Memory B cell (primary cell): ENCODE results near the gene CBFA2T3.

Source experiments
- ATAC-seq: fragments of 150-1000 bp; cut with Tn5 transposase; 2 replicates; pipeline ENCODE4 v1.10.0; 2021; ENCODE audit warnings: low read depth, mild to moderate bottlenecking, moderate library complexity
- DNase-seq, 2 donors: peaks; one replicate each; pipeline ENCODE4 v3.0.0; 2022; ENCODE audit warnings: low spot score in 2 of 2
- H3K27ac Mint-ChIP-seq: one replicate; pipeline ENCODE4 v1.8.0; 2022; ENCODE audit warnings: mild to moderate bottlenecking, moderate library complexity, mixed read lengths
- H3K27me3 Mint-ChIP-seq: one replicate; pipeline ENCODE4 v1.8.0; 2022; ENCODE audit warnings: mixed read lengths
- H3K36me3 Mint-ChIP-seq: one replicate; pipeline ENCODE4 v1.8.0; 2022; ENCODE audit warnings: mild to moderate bottlenecking, mixed read lengths
- H3K4me1 Mint-ChIP-seq: one replicate; pipeline ENCODE4 v1.8.0; 2022; ENCODE audit warnings: mixed read lengths
- H3K4me3 Mint-ChIP-seq: one replicate; pipeline ENCODE4 v1.8.0; 2022; ENCODE audit warnings: mild to moderate bottlenecking, moderate library complexity, mixed read lengths
- H3K9me3 Mint-ChIP-seq: one replicate; pipeline ENCODE4 v1.8.0; 2022; ENCODE audit warnings: mixed read lengths

The CBFA2T3 gene

DNA sequence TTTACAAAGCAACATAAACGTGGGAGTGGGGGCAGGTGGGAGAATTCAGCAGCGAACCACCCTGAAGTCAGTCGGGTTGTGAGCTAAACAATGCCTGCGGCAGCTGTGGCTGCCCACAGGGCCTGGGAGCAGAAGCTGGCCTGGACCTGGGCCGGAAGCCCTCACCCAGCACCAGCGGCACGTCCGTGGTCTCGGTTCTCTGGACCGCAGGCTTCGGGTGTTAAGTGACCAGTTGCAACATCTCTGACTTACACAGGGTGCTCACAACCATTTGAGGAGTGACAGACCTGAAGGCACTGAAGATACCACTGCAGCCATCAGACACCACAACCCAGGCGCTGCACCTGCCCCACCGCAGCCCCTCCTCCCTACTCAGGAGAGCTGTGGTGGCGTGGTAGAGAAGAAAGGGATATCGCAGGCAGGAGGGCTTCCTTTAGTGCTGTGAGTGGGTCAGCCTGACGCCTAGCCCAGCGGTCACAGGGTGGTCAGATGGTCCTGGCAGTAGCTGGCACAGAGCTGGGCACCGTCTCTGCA lies 33.8 kb downstream of the CBFA2T3 start:
- peaks cover 3% of the 10 kb centered on the region for H3K36me3 Mint-ChIP-seq
- DNase-seq (peak in 1 of 2 donors; percentile 16), ATAC-seq (no peak)
- peaks cover 27% of the 10 kb centered on the region for H3K4me1 Mint-ChIP-seq
- H3K27ac Mint-ChIP-seq = no peak overlapping the region
- no peaks in the 10 kb centered on the region for H3K27me3 Mint-ChIP-seq
- H3K4me3 Mint-ChIP-seq = no peak overlapping the region
- no peaks in the 10 kb centered on the region for H3K9me3 Mint-ChIP-seq

DNA sequence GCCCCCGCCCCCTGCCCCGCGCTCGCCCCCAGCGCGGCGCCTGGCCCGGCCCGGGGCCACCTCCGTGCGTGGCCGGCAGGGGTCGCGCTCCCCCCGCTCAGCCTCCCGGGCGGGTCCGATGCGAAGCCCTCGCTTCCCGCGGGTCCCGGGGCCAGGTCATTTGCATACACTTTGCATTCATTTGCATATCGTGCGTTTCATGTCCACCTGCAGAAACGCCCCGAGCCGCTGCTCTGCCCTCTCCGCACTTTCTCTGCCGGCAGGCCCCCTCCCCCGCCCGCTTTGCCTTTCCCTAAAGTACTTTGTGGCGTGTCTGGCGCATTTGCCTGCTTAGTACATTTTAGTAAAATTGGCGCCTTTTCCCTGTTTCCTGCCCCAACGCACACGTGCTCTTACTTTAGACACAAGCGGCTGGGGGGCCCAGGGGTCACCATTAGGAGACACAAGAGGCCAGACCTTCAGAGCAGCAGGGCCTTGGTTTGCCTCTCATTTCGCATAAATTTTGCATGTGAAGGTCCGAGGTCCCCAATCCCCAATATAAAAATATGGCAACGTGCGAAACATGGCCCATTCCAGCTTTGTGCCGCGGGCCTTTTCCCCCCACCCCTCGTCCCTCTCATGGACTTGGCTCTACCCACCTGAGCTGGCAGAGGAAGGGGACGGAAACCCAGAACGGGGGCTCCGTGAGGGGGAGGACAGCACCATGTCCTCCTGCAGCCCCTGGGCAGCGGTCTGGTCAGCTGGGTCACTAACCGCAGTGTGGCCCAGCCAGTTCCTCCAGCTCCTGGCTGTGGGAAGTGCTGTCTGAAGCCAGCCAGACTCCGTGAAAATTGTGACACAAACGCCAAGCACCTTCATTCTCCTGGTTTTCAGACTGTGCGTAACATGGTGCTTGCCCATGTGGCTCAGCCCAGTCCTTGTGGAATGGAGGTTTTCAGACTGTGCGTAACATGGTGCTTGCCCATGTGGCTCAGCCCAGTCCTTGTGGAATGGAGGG lies 34.8 kb downstream of the CBFA2T3 start:
- H3K9me3 Mint-ChIP-seq = no peaks in the 10 kb centered on the region
- no peaks in the 10 kb centered on the region for H3K27me3 Mint-ChIP-seq
- H3K4me3 Mint-ChIP-seq = peak overlapping the region; percentile 81
- ATAC-seq = peak; percentile 73
- DNase-seq = peak; percentile 79 to 84
- H3K27ac Mint-ChIP-seq = peak overlapping the region; percentile 75
- H3K36me3 Mint-ChIP-seq = peaks cover 3% of the 10 kb centered on the region
- peaks cover 25% of the 10 kb centered on the region for H3K4me1 Mint-ChIP-seq

DNA sequence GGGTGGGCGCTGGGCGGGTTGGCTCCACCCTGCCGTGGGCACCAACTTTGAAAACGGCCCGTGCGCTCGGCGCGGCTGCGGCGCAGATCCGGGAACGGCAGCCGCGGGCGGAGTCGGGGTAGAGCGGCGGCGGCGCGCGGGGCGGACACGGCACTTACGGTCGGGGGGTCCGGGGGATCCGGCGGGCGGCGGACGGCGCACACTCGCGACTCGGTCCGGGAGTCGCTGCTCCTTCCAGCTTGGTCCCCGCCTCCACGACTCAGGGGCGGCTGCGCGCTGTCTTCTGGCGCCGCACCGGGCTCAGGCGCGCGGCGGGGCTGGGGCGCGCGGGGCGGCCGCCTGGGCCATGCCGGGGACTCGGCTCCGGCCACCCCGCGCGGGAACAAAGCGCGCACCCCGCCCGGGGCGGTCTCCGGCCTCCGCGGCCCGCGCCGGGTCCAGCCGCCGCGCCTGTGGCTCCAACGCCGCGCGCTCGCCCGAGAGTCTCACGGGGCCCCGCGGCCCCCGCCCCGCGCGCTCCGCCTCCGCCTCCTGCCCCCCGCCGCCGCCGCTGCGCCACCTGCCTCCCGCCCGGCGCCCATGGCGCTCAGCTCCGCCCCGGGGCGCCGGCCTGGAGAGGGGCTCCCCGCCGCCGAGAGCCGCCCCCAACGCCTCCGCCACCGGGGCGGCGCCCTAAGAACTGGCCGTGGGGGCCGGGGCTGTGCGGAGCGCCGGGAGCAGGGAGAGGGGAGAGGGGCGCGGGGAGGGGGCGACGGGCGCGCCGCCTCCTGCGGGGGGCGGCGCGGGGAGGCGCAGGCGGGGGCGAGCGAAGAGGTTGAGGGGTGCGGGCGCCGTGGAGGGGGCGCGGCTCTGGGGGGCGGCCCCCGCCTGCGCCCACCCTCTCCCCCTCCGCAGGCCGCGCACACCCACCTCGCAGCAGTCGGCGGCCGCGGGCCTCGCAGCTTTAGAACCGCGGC lies 35.9 kb downstream of the CBFA2T3 start:
- ATAC-seq (peak; percentile 48), DNase-seq (peak; percentile 49 to 64)
- Mint-ChIP-seq H3K36me3 (peaks cover 1% of the 10 kb centered on the region), H3K27me3 (no peaks in the 10 kb centered on the region), H3K27ac (no peak overlapping the region), H3K4me1 (peaks cover 29% of the 10 kb centered on the region), H3K9me3 (no peaks in the 10 kb centered on the region), H3K4me3 (peak overlapping the region; percentile 93)

DNA sequence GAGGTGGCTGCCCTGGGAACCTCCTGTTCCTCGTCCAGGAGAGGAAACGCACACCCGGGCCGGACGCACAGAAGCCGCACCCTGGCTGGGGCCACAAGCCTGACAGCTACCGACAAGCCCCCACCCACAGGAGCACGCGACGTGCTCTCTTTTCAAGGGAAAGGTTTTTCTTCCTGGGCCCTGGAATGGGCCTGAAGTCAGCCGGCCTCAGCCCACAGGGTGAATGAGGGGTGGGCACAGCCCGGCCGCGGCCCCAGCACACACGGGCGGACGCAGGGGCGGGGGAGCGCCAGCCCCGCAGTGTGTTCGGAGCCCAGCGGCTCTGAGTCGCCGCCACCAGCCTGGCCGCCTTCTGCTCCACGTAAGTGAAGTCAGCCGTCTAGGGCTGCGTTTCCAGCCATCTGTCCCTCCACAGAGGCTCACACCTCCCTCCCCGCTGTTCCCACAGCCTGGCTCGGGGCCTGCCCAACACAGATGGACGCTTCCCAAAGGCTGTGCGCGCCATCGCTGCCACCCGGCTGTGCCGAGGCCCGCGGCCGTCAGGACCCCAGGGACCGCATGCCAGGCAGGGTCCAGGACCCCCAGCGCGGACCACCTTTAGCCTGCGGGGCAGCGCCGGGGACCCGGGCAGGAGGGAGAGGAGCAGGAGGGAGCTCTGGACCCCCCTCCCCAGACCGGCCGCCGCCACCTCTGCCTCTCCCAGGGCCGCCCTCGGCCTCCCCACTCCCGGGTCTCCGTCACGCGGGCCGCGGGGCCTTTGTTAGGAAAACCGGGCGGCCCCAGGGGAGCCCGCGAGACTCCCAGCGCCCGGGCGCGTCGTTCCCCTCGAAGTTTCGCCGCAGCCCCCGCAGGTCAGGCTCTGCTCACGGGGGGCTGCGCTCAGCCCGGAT lies 36.8 kb downstream of the CBFA2T3 start:
- Mint-ChIP-seq H3K4me3 (peak overlapping the region; percentile 93), H3K4me1 (peaks cover 26% of the 10 kb centered on the region), H3K36me3 (peaks cover 1% of the 10 kb centered on the region), H3K27ac (peak overlapping the region; percentile 78), H3K27me3 (no peaks in the 10 kb centered on the region), H3K9me3 (no peaks in the 10 kb centered on the region)
- DNase-seq = no peak
- ATAC-seq = no peak

DNA sequence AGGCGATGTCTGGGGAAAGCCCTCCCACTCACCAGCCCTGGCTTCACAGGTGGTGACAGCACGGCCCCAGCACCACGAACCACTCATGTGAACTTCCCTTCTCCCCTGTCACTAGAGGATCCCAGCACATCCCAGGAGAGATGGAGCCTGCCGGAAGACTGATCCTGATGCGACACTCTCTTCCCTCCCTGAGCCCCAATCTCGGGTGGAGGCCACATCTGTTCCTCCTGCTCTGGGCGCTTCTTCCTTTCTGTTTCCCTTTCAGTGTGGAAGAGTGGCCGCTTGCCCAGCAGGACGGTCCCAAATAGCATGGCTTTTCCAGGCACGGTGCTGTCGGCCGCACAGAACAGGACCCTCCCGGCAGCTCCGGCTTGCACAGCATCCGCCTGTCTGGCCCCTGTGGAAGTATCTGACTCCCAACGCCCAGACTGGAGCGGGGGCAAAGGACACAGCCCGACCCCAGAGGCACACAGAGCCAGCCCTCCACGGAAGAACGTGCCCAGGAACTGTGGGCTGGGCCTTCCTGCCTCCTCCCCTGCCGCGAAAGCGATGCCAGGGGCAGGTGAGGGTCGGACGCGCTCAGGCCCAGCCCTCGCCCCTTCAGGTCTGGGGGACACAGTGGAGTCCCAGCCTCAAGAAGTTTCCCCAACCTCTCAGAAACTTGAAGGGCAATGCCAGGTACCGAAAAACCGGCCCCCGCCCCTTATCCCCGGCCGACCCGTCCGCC lies 37.6 kb downstream of the CBFA2T3 start:
- peak overlapping the region; percentile 78 for H3K27ac Mint-ChIP-seq
- H3K4me1 Mint-ChIP-seq = peaks cover 23% of the 10 kb centered on the region
- no peaks in the 10 kb centered on the region for H3K27me3 Mint-ChIP-seq
- DNase-seq (peak in 1 of 2 donors; percentile 30), ATAC-seq (no peak)
- H3K4me3 Mint-ChIP-seq = peak overlapping the region; percentile 93
- no peaks in the 10 kb centered on the region for H3K9me3 Mint-ChIP-seq
- H3K36me3 Mint-ChIP-seq = peaks cover 1% of the 10 kb centered on the region

DNA sequence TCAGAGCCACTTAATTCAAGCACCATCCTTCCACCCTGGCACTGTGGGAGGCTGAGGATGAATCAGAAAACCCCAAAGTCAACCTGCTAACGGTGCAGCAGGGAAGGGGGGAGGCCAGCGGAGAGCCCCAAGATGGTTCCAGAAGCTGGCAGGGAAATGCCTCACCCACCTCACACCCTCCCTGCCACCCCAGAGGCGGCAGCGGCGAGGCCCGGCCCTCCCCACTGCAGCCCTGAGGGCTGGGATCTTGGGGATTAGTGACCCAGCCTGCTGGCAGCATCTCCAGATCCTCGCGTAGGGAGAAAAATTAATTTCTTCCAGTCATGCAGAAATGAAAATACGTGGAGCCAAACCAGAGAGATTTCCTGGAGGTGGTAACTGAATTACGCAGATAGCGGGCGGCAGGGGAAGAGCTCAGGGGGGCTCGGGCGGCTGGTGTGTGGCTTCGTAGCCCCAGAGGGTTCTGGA lies 38.2 kb downstream of the CBFA2T3 start:
- H3K9me3 Mint-ChIP-seq = no peaks in the 10 kb centered on the region
- H3K4me1 Mint-ChIP-seq = peaks cover 21% of the 10 kb centered on the region
- H3K27ac Mint-ChIP-seq = peak overlapping the region; percentile 78
- no peak for DNase-seq
- ATAC-seq = no peak
- H3K4me3 Mint-ChIP-seq = peak overlapping the region; percentile 93
- H3K27me3 Mint-ChIP-seq = no peaks in the 10 kb centered on the region
- H3K36me3 Mint-ChIP-seq = peaks cover 1% of the 10 kb centered on the region

DNA sequence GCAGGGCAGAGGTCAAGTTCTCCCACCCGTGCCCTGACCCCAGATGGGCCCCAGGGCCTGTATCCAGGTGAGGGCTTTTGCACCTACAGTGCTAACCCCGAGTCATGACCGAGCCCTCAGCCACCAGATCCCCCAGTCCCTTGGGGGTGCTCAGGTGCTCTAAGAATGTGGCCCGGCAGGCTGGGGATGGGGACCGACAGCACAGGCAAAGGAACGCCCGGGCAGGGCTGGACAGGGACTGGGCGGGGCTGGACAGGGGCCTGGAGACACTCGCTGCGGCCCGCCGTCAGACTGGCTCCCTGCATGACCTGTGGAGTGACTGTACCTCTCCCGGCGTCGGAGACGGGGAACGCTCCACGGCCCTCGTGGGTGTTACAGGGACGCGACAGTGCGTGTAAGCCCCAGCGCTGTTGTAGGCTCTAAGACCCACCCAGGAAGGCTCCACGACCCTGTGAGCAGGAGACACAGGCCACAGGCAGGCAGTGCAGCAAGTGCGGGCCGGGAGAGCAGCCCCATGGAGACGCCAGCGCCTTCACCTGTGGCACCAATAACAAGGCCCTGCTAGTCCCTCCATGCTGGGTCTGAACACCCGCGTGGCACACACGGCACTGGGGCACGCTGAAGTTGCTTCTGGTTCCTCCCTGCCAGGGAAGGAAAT lies 38.8 kb downstream of the CBFA2T3 start:
- no peak for DNase-seq

DNA sequence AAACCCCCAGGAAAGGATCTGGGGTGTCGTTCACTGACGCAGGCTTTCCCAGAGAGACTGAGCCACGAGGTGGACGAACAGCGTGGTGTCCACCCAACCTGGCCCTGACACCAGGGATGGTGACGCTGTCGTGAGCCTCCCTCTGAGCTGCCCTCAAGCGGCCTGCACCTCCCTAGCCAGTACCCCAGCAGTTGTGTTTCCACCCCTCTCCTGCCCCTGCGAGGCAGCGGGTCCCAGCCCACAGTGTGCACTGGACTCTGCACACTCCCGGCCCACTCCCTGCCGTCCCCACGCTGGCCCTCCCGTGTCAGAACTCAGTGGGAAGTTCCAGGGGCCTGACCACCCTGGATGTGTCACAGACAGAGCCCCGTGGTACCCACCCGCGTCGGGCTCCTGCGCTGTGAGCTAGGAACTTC lies 39.8 kb downstream of the CBFA2T3 start:
- H3K27ac Mint-ChIP-seq = peak overlapping the region; percentile 93
- H3K27me3 Mint-ChIP-seq = no peaks in the 10 kb centered on the region

More for the DNA sequence above, 38.8 kb downstream of the CBFA2T3 start:
- peak overlapping the region; percentile 93 for H3K4me3 Mint-ChIP-seq
- no peak for ATAC-seq
- peaks cover 1% of the 10 kb centered on the region for H3K36me3 Mint-ChIP-seq
- H3K9me3 Mint-ChIP-seq = no peaks in the 10 kb centered on the region
- H3K27ac Mint-ChIP-seq = no peak overlapping the region
- H3K27me3 Mint-ChIP-seq = no peaks in the 10 kb centered on the region
- H3K4me1 Mint-ChIP-seq = peaks cover 16% of the 10 kb centered on the region

DNA sequence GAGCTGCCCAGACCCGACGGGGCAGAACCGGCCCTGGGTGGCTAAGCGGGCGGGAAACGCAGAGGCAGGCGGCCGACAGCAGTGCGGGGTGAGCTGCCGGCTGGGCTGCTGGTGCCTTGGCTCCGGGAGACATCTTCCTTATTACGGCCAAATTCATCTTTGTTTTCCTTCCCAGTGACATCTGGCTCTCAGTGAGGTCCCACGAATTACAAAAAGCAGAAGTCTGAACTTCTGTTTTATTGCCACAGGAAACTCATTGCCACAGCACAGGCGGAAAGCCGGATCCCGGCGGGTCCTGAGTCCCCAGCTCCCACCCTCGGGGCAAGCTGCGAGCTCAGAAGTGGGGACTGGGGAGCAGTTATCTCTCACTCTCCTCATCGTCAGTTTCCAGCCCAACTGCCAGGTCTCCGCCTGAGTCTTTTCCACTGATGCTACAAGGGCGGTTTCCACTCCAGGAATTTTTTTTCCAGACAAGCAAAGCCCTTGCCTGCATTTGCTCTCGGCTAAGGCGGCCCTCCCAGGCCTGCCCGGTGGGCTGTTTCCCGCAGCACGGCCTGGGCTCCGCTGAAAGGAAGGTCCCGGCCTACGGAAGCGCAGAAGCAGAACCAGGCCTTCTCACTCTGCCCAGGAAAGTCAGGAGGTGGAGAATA lies 40.3 kb downstream of the CBFA2T3 start:
- Mint-ChIP-seq H3K4me1 (peaks cover 16% of the 10 kb centered on the region), H3K4me3 (peak overlapping the region; percentile 82), H3K36me3 (peaks cover 1% of the 10 kb centered on the region), H3K9me3 (no peaks in the 10 kb centered on the region), H3K27ac (peak overlapping the region; percentile 93), H3K27me3 (no peaks in the 10 kb centered on the region)
- ATAC-seq = peak; percentile 48
- peak in 1 of 2 donors; percentile 49 for DNase-seq

More for the DNA sequence above, 39.8 kb downstream of the CBFA2T3 start:
- peak overlapping the region; percentile 82 for H3K4me3 Mint-ChIP-seq
- peaks cover 1% of the 10 kb centered on the region for H3K36me3 Mint-ChIP-seq
- H3K4me1 Mint-ChIP-seq = peaks cover 16% of the 10 kb centered on the region
- H3K9me3 Mint-ChIP-seq = no peaks in the 10 kb centered on the region
- DNase-seq = no peak
- ATAC-seq = no peak

DNA sequence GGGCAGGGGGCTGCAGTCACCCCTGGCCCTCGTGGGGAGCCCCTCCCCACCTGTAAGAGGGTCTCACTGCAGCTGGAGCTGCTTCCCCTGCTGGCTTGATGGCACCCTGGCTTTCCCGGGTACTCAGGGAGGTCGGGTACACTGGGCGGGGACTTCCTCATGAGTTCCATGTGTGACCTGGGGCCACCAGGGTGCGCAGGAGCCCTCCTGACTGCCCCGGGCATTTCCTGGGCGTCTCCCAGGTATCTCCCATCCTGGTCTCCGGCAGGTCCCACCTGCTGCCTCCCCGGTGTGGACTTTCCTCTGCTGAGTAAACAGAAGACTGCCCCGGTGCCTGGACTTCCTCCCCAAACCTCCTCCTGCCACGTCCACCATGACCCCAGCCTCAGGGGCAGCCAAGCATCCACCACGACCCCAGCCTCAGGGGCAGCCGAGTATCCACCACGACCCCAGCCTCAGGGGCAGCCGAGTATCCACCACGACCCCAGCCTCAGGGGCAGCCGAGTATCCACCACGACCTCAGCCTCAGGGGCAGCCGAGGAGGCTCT lies 40.9 kb downstream of the CBFA2T3 start:
- ATAC-seq (peak; percentile 33), DNase-seq (no peak)
- Mint-ChIP-seq H3K9me3 (no peaks in the 10 kb centered on the region), H3K27me3 (no peaks in the 10 kb centered on the region), H3K4me1 (peaks cover 19% of the 10 kb centered on the region), H3K36me3 (peaks cover 2% of the 10 kb centered on the region), H3K4me3 (peak overlapping the region; percentile 82), H3K27ac (peak overlapping the region; percentile 93)

DNA sequence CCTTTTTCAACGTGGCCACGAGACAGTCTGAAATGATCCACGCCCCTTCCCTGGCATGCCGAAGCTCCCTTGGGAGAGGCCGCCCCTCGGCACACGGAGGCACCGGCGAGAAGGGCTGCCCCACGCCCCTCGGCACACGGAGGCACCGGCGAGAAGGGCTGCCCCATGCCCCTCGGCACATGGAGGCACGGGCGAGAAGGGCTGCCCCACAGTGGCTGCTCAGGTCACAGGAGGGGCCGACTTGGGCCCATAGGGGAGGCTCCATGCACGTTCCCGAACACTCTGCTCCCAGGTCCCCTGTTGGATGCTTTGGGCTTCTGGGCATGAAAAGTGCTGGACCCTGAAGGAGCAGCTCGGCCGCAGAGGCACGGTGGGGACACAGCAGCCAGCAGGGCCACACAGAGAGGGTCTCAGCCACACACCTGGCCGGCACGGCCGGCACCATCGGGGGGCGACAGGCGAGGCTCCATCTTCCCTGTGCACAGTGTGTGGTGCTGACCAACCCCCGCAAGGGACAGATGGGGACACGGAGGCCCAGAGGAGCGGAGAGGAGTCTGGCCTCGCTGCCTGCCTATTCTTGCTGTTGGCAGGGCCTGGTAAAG lies 42.8 kb downstream of the CBFA2T3 start:
- Mint-ChIP-seq H3K36me3 (peaks cover 1% of the 10 kb centered on the region), H3K4me3 (no peak overlapping the region), H3K27ac (no peak overlapping the region), H3K9me3 (no peaks in the 10 kb centered on the region), H3K27me3 (no peaks in the 10 kb centered on the region), H3K4me1 (peaks cover 26% of the 10 kb centered on the region)
- ATAC-seq (no peak), DNase-seq (no peak)
